ENCODE results near the gene TRMT61A.
A peak's percentile ranks its signal among the peaks of the same experiment; 100 is the strongest.
"Not testable (repeated sequence)": the region's sequence is repeated elsewhere in the genome, so short reads cannot be mapped to it uniquely, and the experiment has no call there.

The TRMT61A gene

DNA sequence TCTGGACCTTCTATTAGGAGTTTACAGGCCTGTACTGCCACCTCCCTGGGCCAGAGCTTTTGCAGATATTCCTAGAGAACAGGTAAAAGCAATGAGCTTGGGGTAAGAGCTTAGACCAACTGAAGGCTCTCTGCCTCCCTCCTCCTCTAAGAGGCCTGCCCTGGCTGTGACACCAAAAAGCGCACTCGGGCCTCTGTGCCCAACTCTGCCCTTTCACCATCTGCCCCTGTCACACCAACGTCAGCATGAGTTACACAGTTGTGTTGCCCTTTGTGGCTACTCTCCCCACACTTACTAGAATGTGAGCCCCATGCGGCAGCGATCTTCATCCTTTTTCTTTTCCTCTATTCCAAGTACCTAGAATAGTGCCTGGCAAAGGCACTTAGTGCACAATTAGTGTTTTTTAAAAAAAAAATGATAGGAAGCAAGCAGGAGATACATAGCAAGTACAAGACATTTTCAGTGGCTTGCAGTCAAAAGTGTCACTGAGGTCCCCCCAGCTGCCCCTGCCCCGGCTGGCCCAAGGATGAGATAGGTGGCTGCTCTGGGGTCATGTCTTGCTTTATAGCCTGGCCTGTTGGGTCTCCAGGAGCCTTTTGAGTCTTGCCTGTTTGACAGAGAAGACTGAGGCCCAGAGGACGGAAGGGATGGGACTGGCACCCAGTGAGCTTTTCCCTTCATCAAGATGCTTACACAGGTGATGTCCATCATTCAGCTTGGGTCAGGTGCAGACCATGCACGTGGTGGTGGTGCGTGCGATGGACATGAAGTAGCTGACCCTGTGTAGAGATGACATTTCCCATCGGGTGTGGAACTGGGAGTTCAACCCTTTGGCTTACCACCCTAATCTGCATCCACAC lies 18.9 kb upstream of the TRMT61A start:
- no peak for DNase-seq

GRCh38 chr14:103510724-103511693 lies 18.0 kb upstream of the TRMT61A start:
- DNase-seq = no peak

DNA sequence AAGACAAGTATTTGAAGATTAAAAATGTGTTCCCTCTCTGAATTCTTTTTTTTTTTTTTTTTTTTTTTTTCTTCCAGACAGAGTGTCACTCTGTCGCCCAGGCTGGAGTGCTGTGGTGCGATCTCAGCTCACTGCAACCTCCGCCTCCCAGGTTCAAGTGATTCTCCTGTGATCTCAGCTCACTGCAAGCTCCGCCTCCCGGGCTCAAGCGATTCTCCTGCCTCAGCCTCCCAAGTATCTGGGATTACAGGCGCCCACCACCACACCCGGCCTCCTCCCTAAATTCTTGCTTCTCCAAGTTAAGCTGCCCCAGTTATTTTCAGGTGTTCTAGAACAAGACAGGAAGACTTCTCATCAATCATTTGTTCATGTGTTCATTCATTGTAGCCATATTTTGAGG lies 16.8 kb upstream of the TRMT61A start:
- DNase-seq = not testable (repeated sequence)

DNA sequence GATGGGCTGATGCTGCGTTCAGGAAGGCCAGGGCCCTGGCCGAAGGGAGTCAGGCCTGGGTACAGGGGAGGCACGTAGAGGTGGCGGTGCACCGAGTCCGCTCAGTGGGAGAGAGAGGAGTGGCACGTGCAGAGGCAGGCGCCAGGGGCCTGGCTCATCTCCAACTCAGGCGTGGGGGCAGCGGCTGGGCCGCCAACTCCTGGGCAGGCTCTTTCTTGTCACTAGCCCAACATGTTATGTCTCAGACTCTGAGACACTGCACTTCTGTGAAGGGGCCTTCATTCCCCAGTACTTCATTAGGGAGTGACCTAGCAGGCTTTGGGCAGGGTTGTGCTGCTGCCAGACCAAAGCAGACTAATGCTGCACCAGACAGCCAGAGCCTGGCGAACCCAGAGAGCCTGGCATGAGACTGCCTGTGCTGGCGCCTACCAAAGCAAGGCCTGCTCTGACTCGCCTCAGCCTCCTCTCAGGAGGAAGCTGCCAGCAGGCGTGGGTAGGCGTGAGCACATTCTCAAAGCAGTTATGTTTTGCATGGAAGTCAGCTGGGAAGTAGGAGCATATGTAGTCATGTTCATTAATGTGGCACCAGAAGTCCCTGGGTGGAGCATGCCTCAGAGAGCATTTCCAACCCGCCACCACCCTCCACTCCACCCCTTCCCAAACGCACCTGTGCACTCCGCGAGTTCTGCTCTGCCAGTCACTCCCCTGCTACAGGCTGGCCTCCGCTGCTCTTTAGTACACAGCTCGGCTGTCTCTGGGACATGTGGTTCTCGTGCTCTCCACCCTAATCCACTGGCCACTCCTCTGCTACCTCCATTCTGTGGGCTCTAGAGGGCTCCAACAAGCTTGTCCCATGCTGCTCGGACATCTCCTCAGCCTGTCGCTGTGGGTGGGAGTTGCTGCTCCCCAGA lies 16.0 kb upstream of the TRMT61A start:
- no peak for DNase-seq

DNA sequence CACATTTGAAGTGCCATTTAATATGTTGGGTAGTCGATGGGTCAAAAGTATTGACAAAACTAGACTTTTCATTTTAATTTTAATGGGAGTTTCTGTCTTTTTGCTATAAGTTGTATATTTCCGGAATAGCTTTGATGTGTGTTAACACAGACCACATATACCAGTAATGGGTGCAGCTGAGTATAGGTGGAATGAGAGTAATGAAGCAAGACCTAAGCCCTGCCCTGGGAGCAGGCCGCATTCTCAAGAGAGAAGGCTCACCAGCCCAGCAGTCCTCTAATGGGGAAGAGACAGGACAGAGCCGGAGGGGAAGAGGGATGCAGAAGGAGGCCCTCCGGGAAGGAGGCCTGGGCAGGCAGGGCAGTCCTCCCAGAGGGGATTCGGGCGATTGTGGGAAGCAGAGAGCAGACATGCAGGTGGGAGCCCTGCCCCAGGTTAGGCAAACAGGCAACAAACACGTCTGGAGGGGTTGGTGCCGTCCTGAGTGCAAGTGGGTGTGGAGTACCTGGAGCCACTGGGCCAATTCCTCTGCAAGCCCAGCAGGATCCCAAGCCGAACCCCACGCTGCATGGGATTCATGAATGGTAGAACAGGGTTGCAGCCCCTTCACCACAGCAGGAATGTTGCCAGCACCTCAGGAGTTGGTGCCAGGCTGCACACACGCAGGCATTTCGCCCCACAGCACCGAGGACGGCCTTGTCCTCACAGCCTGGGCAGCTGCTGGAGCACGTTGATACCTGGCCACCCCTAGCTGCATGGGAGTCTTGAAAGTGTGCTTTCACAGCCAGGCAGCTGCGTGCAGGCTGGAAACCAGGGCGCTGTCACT lies 14.2 kb upstream of the TRMT61A start:
- DNase-seq = no peak

DNA sequence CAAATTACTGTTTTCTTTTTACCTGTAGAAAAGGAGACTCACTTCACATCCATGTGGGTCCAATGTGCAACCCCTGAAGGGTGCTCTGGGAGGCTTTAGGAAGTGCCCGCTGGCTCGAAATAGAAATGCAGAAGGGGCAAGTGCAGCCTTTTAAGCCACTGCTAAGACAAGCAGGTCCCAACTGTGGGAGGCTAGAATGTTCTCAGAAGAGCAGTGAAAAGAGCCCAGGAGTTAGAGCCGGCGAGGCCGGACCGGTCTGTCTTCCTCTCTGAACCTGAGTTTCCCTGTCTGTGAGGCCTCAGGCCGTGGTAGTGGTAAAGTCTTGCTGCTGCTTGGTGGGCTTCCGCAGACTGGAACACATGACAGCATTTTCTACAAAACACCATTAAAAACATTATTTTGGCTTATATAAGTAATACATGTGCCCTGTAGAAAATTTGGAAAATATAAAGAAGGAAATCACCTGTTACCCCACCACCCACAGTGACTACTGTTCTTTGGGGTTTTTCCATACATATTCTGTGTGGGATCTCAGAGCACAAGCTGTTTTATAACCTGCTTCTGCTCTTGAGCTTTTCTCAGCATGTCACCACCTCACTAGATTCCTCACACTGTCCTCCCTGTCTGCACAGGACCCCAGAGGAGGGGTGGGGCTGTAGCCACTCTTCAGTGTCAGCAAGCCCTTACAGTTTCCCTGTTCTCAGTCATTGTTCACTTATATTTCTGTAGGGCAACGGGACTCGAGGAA lies 12.4 kb upstream of the TRMT61A start:
- no peak for DNase-seq

GRCh38 chr14:103517174-103517566 lies 11.8 kb upstream of the TRMT61A start:
- no peak for DNase-seq

DNA sequence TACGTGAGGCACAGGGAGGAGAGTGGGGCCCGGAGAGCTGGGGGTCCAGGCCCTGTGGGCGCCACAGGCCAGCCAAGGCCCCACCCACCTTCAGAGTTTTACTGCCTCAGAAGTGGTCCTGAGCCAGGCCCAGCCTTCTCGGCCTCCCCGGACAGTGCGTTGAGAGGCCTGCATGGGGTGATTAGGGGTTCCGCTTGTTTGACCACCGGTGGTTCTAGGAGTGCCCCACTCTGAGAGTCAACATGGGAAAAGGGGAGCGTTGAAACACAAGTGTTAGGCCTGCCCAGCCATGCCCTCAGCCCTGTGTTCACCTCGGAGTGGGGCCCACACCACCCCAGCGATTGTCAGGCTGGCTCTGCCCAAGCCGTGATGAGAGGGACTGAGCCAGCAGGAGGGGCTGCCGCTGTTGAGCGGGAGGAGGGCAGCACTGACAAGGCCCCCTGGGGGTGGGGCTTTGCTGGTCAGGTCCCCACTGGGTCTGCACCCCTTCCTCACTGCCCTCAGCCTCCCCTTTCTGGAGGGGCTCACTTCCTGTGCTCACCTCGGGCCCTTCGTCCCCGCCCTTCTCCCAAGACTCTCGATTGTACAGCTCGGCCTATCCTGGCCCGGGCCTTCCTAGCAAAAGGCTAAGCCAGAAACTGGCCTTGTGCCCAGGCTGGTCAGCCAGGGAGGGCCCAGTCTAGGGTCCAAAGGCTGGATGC lies 11.1 kb upstream of the TRMT61A start:
- DNase-seq = no peak

DNA sequence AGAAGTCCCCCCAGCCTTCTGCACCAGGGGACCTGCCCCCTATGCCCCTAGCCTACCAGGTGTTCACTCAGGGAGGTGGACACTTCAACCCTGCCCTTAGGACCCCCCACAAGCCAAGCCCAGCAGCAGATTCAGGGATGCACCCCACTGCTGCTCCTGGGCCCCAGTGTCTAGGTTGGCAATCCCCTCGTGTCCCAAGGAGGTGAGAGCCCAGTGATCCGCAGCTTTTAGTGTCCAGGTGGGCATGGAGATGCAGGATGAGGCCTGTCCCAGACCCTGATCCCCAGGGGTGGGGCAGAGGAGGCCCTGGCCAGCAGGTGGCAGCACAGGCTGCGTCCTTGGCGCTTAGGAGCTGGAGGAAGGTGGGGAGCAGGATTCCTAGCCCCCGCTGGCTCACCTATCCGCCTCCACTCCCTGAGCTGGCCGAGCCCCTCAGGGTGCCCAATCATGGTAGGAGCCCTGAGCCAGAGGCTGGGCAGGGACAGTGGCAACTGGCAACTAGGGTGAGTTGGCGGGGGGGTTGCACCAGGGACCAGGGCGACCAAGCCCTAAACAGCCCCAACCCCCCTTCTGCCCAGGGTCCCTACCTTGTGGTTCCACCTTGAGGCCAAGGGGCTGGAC lies 10.5 kb upstream of the TRMT61A start:
- DNase-seq = peak; percentile 71 to 72

GRCh38 chr14:103519043-103519836 lies 9.8 kb upstream of the TRMT61A start:
- no peak for DNase-seq

GRCh38 chr14:103519837-103520212 lies 9.2 kb upstream of the TRMT61A start:
- DNase-seq = no peak

DNA sequence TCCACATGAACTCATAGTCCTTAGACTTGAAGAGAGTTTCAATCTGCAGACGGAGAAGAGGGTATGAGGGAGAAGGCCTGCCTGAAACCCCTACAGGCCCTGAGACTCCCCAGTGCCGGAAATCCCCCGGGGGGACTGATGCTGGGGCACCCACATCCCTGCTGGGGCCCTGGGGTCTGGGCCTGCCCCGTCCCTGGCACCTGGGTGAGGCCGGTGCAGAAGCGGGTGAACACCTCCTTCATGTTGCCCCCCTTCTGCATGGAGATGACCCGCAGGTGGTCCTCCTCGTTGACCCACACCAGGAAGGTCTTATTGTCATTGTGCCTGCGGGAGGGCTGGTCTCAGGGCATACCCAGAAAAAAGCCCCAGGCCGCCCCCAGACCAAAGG lies 8.7 kb upstream of the TRMT61A start:
- DNase-seq = no peak

DNA sequence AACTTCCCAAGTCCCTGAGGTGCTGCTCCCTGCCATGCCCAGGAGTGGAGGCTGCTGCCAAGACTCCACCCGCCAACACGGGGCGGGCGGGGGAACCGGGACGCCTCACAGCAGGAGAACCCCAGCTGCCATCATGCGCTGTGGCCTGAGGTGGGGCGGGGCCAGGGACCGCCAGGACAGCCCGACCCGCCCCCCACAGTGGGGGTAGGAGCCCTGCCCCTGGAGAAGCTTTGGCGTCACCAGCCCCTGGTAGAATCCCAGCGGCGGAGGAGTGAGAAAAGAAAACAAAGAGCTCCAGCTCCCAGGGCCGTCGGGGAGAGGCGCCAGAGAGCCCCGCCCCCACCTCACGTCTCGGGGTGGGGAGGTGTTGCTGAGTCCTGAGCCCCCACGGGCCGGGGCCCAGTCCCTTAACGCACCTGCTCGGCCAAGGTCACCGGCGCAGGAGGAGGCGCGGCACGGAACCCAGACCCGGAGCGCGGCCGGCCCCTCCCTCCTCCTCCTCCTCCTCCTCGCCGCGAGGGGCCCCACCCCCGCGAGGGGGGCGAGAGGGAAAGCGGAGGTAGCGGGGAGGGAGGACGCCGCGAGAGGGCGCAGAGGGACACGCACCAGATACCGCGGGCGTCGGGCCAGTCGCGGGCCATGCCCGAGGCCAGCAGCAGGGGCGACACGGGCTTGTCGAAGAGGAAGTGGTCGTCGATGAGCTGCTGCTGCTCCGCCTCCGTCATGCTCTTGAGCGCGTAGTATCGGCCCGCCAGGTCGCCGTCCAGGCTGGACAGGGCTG lies 8.1 kb upstream of the TRMT61A start:
- DNase-seq = peak; percentile 57 to 62

DNA sequence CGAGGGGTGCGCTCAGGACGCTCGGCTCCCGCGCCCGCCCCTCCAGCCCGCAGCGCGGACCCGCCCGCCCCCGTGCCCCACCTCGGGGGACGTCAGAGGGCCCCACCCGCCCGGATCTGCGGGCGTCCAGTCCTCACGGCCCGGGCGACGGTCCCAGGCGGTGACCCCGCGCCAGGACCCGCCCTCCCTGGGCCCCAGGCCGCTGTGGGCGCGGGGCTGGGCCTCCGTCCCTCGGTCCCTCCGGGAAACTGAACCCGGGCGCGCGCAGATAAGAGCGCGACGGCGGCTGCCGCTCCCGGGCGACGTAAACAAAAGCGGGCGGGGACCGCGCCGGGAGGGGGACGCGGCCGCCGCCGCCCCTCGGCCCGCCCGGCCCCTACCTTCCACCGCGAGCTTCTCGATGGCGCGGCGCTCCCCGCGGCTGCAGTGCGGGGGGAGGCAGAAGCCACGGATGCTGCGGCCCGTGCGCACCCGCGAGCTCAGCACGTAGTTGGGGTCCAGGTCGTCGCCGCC lies 7.5 kb upstream of the TRMT61A start:
- no peak for DNase-seq

DNA sequence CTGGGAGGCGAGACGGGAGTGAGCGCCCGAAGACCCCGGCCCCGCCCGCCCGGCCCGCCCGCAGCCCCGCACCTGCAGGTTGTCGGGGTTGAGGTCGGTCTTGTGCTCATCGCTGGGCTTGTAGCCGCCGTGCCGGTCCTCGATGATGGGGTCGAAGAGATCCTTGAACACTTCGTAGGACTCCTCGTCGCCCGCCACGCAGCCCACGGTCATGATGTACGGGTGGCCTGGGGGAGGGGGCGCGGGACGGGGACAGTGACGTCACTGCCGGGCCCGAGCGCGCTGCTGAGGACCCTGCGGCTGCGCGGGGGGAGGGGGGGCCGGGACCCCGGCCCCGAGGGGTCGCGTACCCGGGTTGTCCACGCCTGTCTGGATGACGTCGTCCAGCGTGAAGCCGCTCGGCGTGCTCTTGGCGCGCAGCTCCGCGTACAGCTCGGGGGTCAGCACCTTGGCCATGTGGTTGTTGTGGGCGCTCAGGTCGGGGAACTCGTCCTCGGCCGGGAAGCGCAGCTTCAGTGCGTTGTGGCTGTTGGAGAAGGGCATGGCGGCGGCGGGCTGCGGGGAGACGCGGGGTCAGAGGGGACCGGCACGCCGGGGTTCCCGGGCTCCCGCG lies 6.9 kb upstream of the TRMT61A start:
- DNase-seq = no peak

DNA sequence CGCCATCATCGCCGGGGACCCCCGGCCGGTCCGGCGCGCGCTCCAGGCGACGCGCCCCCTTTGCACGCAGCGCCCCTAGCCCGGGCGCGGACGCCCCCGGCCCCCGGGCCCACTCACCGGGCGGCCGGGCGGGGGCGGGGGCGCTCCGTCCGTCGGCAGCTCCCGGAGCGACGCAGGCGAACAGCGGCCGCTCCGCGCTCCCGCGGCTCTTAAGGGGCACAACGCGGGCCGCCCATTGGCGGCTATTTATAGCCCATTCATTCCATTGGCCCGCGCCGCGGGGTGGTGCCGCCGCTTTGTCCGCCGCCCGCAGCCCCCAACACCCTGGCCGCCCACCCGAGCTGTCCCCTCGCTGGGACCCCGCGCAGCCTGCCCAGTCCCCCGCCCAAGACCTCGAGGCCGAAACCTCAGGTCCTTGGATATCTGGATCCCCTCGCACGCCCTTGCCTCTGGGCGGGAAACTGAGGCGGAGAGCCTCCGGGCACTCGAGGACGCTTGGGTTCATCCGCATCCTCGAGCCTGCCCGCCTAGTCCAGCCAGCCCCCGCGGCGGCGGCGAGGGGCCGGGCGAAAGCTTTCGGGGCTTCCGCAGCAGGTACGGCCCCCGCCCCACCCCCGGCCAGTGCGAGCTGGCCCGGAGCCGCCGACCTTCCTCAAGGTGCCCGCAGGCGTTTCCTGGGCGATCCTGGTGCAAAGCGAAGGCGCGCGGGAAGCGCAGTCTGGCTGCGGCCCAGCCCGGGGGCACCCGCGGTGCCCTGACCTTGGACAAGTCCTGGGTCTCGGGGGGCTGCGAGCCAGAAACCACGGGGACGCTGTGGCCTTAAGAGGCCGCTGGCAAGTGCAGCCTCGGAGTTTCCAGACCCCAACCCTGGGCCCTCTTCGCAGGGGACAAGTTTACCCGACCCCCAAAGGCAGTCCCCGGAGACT lies 6.1 kb upstream of the TRMT61A start, which contains the start of gene CKB:
Gene CKB, minus strand, starts transcription at position 182 of the 926 bp plus-strand sequence. CDS start 337 bp downstream, outside the sequence.
- DNase-seq = no peak

All from activated CD4-positive, alpha-beta T cell treated with anti-CD3 and anti-CD28 coated beads, Interleukin-2, amount 50 U/mL, for 48 hours (primary cell).